ENCODE results near the gene REV3L. TPM values are rescaled to one million over a fixed set of nuclear protein-coding genes. Genes with fewer than 3 reads are reported as not detected.

REV3L gene
- total and polyA plus RNA-seq, 9 of the 15 experiments (the other 6 are each of a cell fraction or from before 2014, with no cell fraction given): 5.5 to 24.4 (median 14.4) TPM

- no peak for FAIRE-seq
- Histone ChIP-seq H3K27me3 (ENCODE audit: control insufficient read depth in 2 of 2, insufficient read depth in 2 of 2, low read length in 2 of 2) (no peaks in the 10 kb centered on the region), H2AFZ (ENCODE audit: low read depth, low read length) (no peak overlapping the region), H3K9ac (ENCODE audit: insufficient read depth in 1 of 2, low read depth in 2 of 2, low read length in 2 of 2) (no peak overlapping the region), H3K9me1 (ENCODE audit: control insufficient read depth, insufficient read depth, low read length) (no peaks in the 10 kb centered on the region), H3K4me1 (replicated peaks in 1 of 2; ENCODE audit: control insufficient read depth in 2 of 2, insufficient read depth in 2 of 2, low read length in 2 of 2) (peaks cover 0 to 33% of the 10 kb centered on the region in 2 experiments; a peak in 4 of 5 replicates), H3K9me3 (replicated peaks; ENCODE audit: control insufficient read depth, insufficient read depth, low read depth, low read length) (no peaks in the 10 kb centered on the region), H3K27ac (ENCODE audit: extremely low read depth, low read depth, low read length) (no peak overlapping the region), H4K20me1 (replicated peaks; ENCODE audit: control insufficient read depth, insufficient read depth, low read length) (0 out of 2 replicates have a peak, but pooled peaks cover 7% of the 10 kb centered on the region), H3K4me3 (no peak overlapping the region), H3K4me2 (ENCODE audit: insufficient read depth, low read length) (no peak overlapping the region), H3K36me3 (ENCODE audit: control insufficient read depth, insufficient read depth, low read length) (peaks cover 19% of the 10 kb centered on the region; the same call in 1 of the 3 replicates), H3K79me2 (ENCODE audit: control insufficient read depth, insufficient read depth, low read length) (peaks cover 96% of the 10 kb centered on the region)
- no peak for DNase-seq (ENCODE audit: extremely low read depth in 1 of 4, low spot score in 3 of 4)
- no TSS peak for BruUV-seq (replicated peaks)
- in situ Hi-C loops (cut with MboI): loop anchor here (5.0 kb wide), 1 partner anchor 222 kb away; no protein-coding TSS in a partner anchor
- intact Hi-C loops (cut with micrococcal nuclease): loop anchor here (10.0 kb wide), 1 partner anchor 459 kb away; no protein-coding TSS in a partner anchor
- peak; percentile 26; the same call in 2 of the 3 replicates for ATAC-seq
- no peak for TF ChIP-seq CEBPG (CRISPR knock-in tag; IDR thresholded peaks at IDR 0.05)
- TF ChIP-seq CEBPG (tag; conservative IDR thresholded peaks at IDR 0.05 in 1 of 2, IDR thresholded peaks at IDR 0.05 in 1 of 2): no peak
- TF ChIP-seq ZKSCAN1 (IDR thresholded peaks at IDR 0.05; ENCODE audit: low read depth, low read length): no peak
- TF ChIP-seq ZNF23 (CRISPR knock-in tag; IDR thresholded peaks at IDR 0.05): no peak
- TF ChIP-seq PYGO2 (tag; IDR thresholded peaks at IDR 0.05): no peak
- no peak for TF ChIP-seq GABPA (tag; conservative IDR thresholded peaks at IDR 0.05; ENCODE audit: low read depth)
- no peak for TF ChIP-seq ELF1 (tag; IDR thresholded peaks at IDR 0.05)
- TF ChIP-seq BCLAF1 (IDR thresholded peaks at IDR 0.05; ENCODE audit: borderline replicate concordance in 1 of 2, control insufficient read depth in 1 of 2, low read depth in 2 of 2, low read length in 1 of 2): no peak
- TF ChIP-seq SIN3A (IDR thresholded peaks at IDR 0.05; ENCODE audit: borderline replicate concordance in 2 of 2, control insufficient read depth in 1 of 2, low read depth in 2 of 2, low read length in 2 of 2): no peak
- no peak for TF ChIP-seq TFAP4 (CRISPR knock-in tag; IDR thresholded peaks at IDR 0.05; ENCODE audit: borderline replicate concordance)
- ChIA-PET CTCF (ENCODE audit: low intra/inter-chr PET ratio) (no interaction called here), POLR2A (interaction anchor here (0.7 kb wide), 1 partner anchor 1269 kb away, joined by 3 read pairs; no protein-coding TSS in a partner anchor)
- WGBS (ENCODE audit: insufficient coverage, low coverage, missing lambda C conversion rate): 79% methylated on average over 4 of the region's 4 CpGs
Measured at GRCh38 chr6:111474106-111474505, 8.9 kb downstream of the REV3L start.
